Kidney tubule cell (primary cell): ENCODE measurements around the gene BAIAP3.
A peak's percentile ranks its signal among the peaks of the same experiment; 100 is the strongest.
"Not testable (repeated sequence)": the region's sequence is repeated elsewhere in the genome, so short reads cannot be mapped to it uniquely, and the experiment has no call there.

ENCODE experiments used
- DNase-seq: peaks from one replicate; pipeline ENCODE4 v3.0.0-alpha.2; 2018; ENCODE audit warnings: low spot score

Gene BAIAP3

GRCh38 chr16:1333149-1333812, at the start of gene BAIAP3:
TSS of gene BAIAP3 (plus strand) at chr16:1333645. CDS start at chr16:1338550, 4,905 bp downstream.
- DNase-seq = peak; percentile 34

GRCh38 chr16:1283996-1284616, 49.3 kb upstream of the BAIAP3 start:
- DNase-seq = no peak

- no peak for DNase-seq
Measured at GRCh38 chr16:1285669-1286512, 47.6 kb upstream of the BAIAP3 start.

- DNase-seq = no peak
Measured at GRCh38 chr16:1286513-1287094, 46.8 kb upstream of the BAIAP3 start.

GRCh38 chr16:1287982-1288670, 45.3 kb upstream of the BAIAP3 start:
- DNase-seq = peak; percentile 22

GRCh38 chr16:1288813-1289476, 44.5 kb upstream of the BAIAP3 start:
- no peak for DNase-seq

GRCh38 chr16:1289477-1289866, 44.0 kb upstream of the BAIAP3 start:
- no peak for DNase-seq

GRCh38 chr16:1290063-1290501, 43.4 kb upstream of the BAIAP3 start:
- no peak for DNase-seq

- no peak for DNase-seq
Measured at GRCh38 chr16:1290860-1291575, 42.4 kb upstream of the BAIAP3 start.

GRCh38 chr16:1291576-1291974, 41.9 kb upstream of the BAIAP3 start:
- DNase-seq = no peak

- not testable (repeated sequence) for DNase-seq
Measured at GRCh38 chr16:1292208-1292607, 41.2 kb upstream of the BAIAP3 start.

GRCh38 chr16:1292808-1293207, 40.6 kb upstream of the BAIAP3 start:
- not testable (repeated sequence) for DNase-seq

- no peak for DNase-seq
Measured at GRCh38 chr16:1293921-1294656, 39.4 kb upstream of the BAIAP3 start.

- no peak for DNase-seq
Measured at GRCh38 chr16:1295465-1295864, 38.0 kb upstream of the BAIAP3 start.

- DNase-seq = not testable (repeated sequence)
Measured at GRCh38 chr16:1296688-1297017, 36.8 kb upstream of the BAIAP3 start.

- DNase-seq = peak; percentile 97
Measured at GRCh38 chr16:1297018-1297696, 36.3 kb upstream of the BAIAP3 start.

- DNase-seq = no peak
Measured at GRCh38 chr16:1298406-1298805, 35.0 kb upstream of the BAIAP3 start.

- peak; percentile 40 for DNase-seq
Measured at GRCh38 chr16:1299012-1299867, 34.2 kb upstream of the BAIAP3 start.

- DNase-seq = no peak
Measured at GRCh38 chr16:1299868-1300203, 33.6 kb upstream of the BAIAP3 start.
